ENCODE measurements around the gene MSH3. TPM values are rescaled to one million over a fixed set of nuclear protein-coding genes. Genes with fewer than 3 reads are reported as not detected.
"Not testable (repeated sequence)": the region's sequence is repeated elsewhere in the genome, so short reads cannot be mapped to it uniquely, and the experiment has no call there.

MSH3 gene
- total RNA-seq, 1 donor from 2014 or later: 13.0 TPM

GRCh38 chr5:80816590-80816989 lies 162.1 kb downstream of the MSH3 start:
- no peaks in the 10 kb centered on the region for H3K4me1 Mint-ChIP-seq (ENCODE audit: unreplicated experiment)
- no peak overlapping the region for H3K4me3 Mint-ChIP-seq (ENCODE audit: unreplicated experiment)
- no peaks in the 10 kb centered on the region for H3K27me3 Mint-ChIP-seq (ENCODE audit: unreplicated experiment)
- DNase-seq (ENCODE audit: low spot score): no peak
- no peaks in the 10 kb centered on the region for H3K9me3 Mint-ChIP-seq (ENCODE audit: unreplicated experiment)
- H3K27ac Mint-ChIP-seq (ENCODE audit: unreplicated experiment): no peak overlapping the region
- peaks cover 9% of the 10 kb centered on the region for H3K36me3 Mint-ChIP-seq (ENCODE audit: low read depth, unreplicated experiment)
- no peak for TF ChIP-seq CTCF (IDR thresholded peaks at IDR 0.05; ENCODE audit: unreplicated experiment)

- peaks cover 1% of the 10 kb centered on the region for H3K27me3 Mint-ChIP-seq (ENCODE audit: unreplicated experiment)
- H3K9me3 Mint-ChIP-seq (ENCODE audit: unreplicated experiment): peaks cover 3% of the 10 kb centered on the region
- TF ChIP-seq CTCF (IDR thresholded peaks at IDR 0.05; ENCODE audit: unreplicated experiment): no peak
Measured at GRCh38 chr5:80820685-80821084, 166.2 kb downstream of the MSH3 start.

GRCh38 chr5:80822640-80823039 lies 168.2 kb downstream of the MSH3 start:
- H3K36me3 Mint-ChIP-seq (ENCODE audit: low read depth, unreplicated experiment): peaks cover 22% of the 10 kb centered on the region
- H3K9me3 Mint-ChIP-seq (ENCODE audit: unreplicated experiment): peaks cover 3% of the 10 kb centered on the region
- peaks cover 1% of the 10 kb centered on the region for H3K27me3 Mint-ChIP-seq (ENCODE audit: unreplicated experiment)
- H3K4me3 Mint-ChIP-seq (ENCODE audit: unreplicated experiment): no peak overlapping the region
- no peak overlapping the region for H3K27ac Mint-ChIP-seq (ENCODE audit: unreplicated experiment)
- TF ChIP-seq CTCF (IDR thresholded peaks at IDR 0.05; ENCODE audit: unreplicated experiment): no peak
- H3K4me1 Mint-ChIP-seq (ENCODE audit: unreplicated experiment): peaks cover 8% of the 10 kb centered on the region
- no peak for DNase-seq (ENCODE audit: low spot score)

More at GRCh38 chr5:80820685-80821084, 166.2 kb downstream of the MSH3 start:
- H3K4me3 Mint-ChIP-seq (ENCODE audit: unreplicated experiment): no peak overlapping the region
- H3K27ac Mint-ChIP-seq (ENCODE audit: unreplicated experiment): no peak overlapping the region
- DNase-seq (ENCODE audit: low spot score): no peak
- peaks cover 4% of the 10 kb centered on the region for H3K4me1 Mint-ChIP-seq (ENCODE audit: unreplicated experiment)
- peaks cover 29% of the 10 kb centered on the region for H3K36me3 Mint-ChIP-seq (ENCODE audit: low read depth, unreplicated experiment)

- not testable (repeated sequence) for H3K9me3 Mint-ChIP-seq (ENCODE audit: unreplicated experiment); H3K27ac Mint-ChIP-seq (ENCODE audit: unreplicated experiment); H3K4me3 Mint-ChIP-seq (ENCODE audit: unreplicated experiment); H3K4me1 Mint-ChIP-seq (ENCODE audit: unreplicated experiment); DNase-seq (ENCODE audit: low spot score); H3K27me3 Mint-ChIP-seq (ENCODE audit: unreplicated experiment)
- H3K36me3 Mint-ChIP-seq (ENCODE audit: low read depth, unreplicated experiment): peaks cover 34% of the 10 kb centered on the region
Measured at GRCh38 chr5:80824159-80824558, 169.7 kb downstream of the MSH3 start.

- Mint-ChIP-seq H3K9me3 (ENCODE audit: unreplicated experiment) (peaks cover 3% of the 10 kb centered on the region), H3K27ac (ENCODE audit: unreplicated experiment) (no peak overlapping the region), H3K36me3 (ENCODE audit: low read depth, unreplicated experiment) (peaks cover 38% of the 10 kb centered on the region), H3K4me1 (ENCODE audit: unreplicated experiment) (peaks cover 8% of the 10 kb centered on the region), H3K27me3 (ENCODE audit: unreplicated experiment) (peaks cover 1% of the 10 kb centered on the region), H3K4me3 (ENCODE audit: unreplicated experiment) (no peak overlapping the region)
- no peak for DNase-seq (ENCODE audit: low spot score)
- TF ChIP-seq CTCF (IDR thresholded peaks at IDR 0.05; ENCODE audit: unreplicated experiment): no peak
Measured at GRCh38 chr5:80825786-80826460, 171.5 kb downstream of the MSH3 start.
